OCI-LY1 (cell line): Measurements from ENCODE around the gene UBE2D4.

Source experiments
- H2AFZ ChIP-seq: fragments of 200-600 bp; sonication (generic), shearing (Covaris generic); 2 replicates; pipeline ENCODE4 v1.6.0; 2014; ENCODE audit warnings: antibody characterized with exemption, mild to moderate bottlenecking, low read length
- H3F3A ChIP-seq: fragments of 200-600 bp; sonication (generic), shearing (Covaris generic); 2 replicates; pipeline ENCODE4 v1.6.0; 2014; ENCODE audit warnings: mild to moderate bottlenecking, antibody characterized with exemption, low read length, moderate library complexity; ENCODE audit not compliant: insufficient read depth
- H3K27ac ChIP-seq: fragments of 200-600 bp; sonication (generic); 2 replicates; pipeline ENCODE4 v1.5.1; 2014; ENCODE audit warnings: low read length, mixed run types, mild to moderate bottlenecking, low read depth; ENCODE audit not compliant: poor library complexity, severe bottlenecking
- H3K27me3 ChIP-seq: fragments of 200-600 bp; sonication (generic); 2 replicates; pipeline ENCODE4 v1.6.0; 2014; ENCODE audit warnings: antibody characterized with exemption, mild to moderate bottlenecking, low read length, moderate library complexity; ENCODE audit not compliant: insufficient read depth
- H3K36me3 ChIP-seq: fragments of 200-600 bp; sonication (generic); 2 replicates; pipeline ENCODE4 v1.6.1; 2014; ENCODE audit warnings: mild to moderate bottlenecking, antibody characterized with exemption, low read length, moderate library complexity, mixed read lengths; ENCODE audit not compliant: insufficient read depth
- H3K4me1 ChIP-seq: fragments of 200-600 bp; sonication (generic); 2 replicates; pipeline ENCODE4 v1.5.1; 2014; ENCODE audit warnings: mild to moderate bottlenecking, low read length, moderate library complexity; ENCODE audit not compliant: insufficient read depth, severe bottlenecking
- H3K4me2 ChIP-seq: fragments of 200-600 bp; sonication (generic), shearing (Covaris generic); 2 replicates; pipeline ENCODE4 v1.6.1; 2014; ENCODE audit warnings: low read length
- H3K4me3 ChIP-seq: fragments of 200-600 bp; sonication (generic); 2 replicates; pipeline ENCODE4 v1.5.1; 2014; ENCODE audit warnings: low read length, low read depth, mild to moderate bottlenecking, mixed read lengths; ENCODE audit not compliant: poor library complexity, severe bottlenecking
- H3K79me2 ChIP-seq: fragments of 200-600 bp; shearing (Covaris generic); 2 replicates; pipeline ENCODE4 v1.6.1; 2016; ENCODE audit warnings: mixed run types, low read length, mixed read lengths; ENCODE audit not compliant: insufficient read depth
- H3K9ac ChIP-seq: fragments of 200-600 bp; sonication (generic), shearing (Covaris generic); 2 replicates; pipeline ENCODE4 v1.6.1; 2014; ENCODE audit warnings: mild to moderate bottlenecking, low read length, mixed read lengths
- H3K9me2 ChIP-seq: fragments of 200-600 bp; sonication (generic), shearing (Covaris generic); 2 replicates; pipeline ENCODE4 v1.6.1; 2014; ENCODE audit warnings: low read depth, mild to moderate bottlenecking, low read length, mixed read lengths
- H3K9me3 ChIP-seq: fragments of 200-600 bp; shearing (Covaris generic); 2 replicates; pipeline ENCODE4 v1.6.1; 2014; ENCODE audit warnings: low read length, mixed read lengths
- H4K20me1 ChIP-seq: fragments of 200-600 bp; sonication (generic), shearing (Covaris generic); 2 replicates; pipeline ENCODE4 v1.6.0; 2016; ENCODE audit warnings: mild to moderate bottlenecking, low read length; ENCODE audit not compliant: insufficient read depth
- CTCF ChIP-seq: fragments of 200-600 bp; sonication (generic), shearing (Covaris generic); IDR thresholded peaks from 2 replicates; pipeline ENCODE4 v1.5.1; 2017; ENCODE audit warnings: mild to moderate bottlenecking, antibody characterized with exemption, low read length, moderate library complexity, mixed read lengths
- EZH2 ChIP-seq: fragments of 200-600 bp; sonication (generic), shearing (Covaris generic); IDR thresholded peaks from 2 replicates; pipeline ENCODE4 v1.8.0; 2017; ENCODE audit warnings: borderline replicate concordance, mixed run types, mild to moderate bottlenecking, antibody characterized with exemption, low read length, moderate library complexity, mixed read lengths

UBE2D4 gene

DNA sequence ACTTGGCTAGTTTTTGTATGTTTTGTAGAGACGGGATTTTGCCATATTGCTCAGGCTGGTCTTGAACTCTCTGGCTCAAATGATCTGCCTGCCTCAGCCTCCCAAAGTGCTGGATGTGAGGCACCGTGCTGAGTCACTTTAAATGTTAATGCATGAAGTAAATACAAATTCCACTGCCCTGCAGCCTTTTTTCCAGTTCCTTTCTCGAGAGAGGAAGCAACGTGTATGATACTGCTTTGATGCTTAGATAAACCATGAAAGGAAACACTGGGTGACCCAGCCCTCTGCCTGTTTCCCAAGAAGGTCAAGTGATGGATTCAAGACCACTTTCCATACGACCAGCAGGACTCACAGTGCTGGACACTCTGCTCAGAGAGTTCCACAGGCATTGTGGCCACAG lies 45.6 kb upstream of the UBE2D4 start:
- no peaks in the 10 kb centered on the region for H3K9me3 ChIP-seq
- H3K9me2 ChIP-seq, result no peaks in the 10 kb centered on the region
- peaks cover 22% of the 10 kb centered on the region for H3K4me1 ChIP-seq
- no peak for TF ChIP-seq CTCF
- no peak for TF ChIP-seq EZH2
- no peak overlapping the region for H2AFZ ChIP-seq
- H3K27me3 ChIP-seq, result no peaks in the 10 kb centered on the region
- no peak overlapping the region for H3K27ac ChIP-seq
- no peaks in the 10 kb centered on the region for H3F3A ChIP-seq
- no peak overlapping the region for H3K4me3 ChIP-seq
- H3K36me3 ChIP-seq, result peaks cover 90% of the 10 kb centered on the region
- no peaks in the 10 kb centered on the region for H3K79me2 ChIP-seq
- H3K9ac ChIP-seq, result no peak overlapping the region
- no peak overlapping the region for H3K4me2 ChIP-seq
- no peaks in the 10 kb centered on the region for H4K20me1 ChIP-seq

GRCh38 chr7:43884209-43884608 lies 42.0 kb upstream of the UBE2D4 start:
- no peak overlapping the region for H3K9ac ChIP-seq
- TF ChIP-seq CTCF (no peak), EZH2 (no peak)
- no peaks in the 10 kb centered on the region for H3F3A ChIP-seq
- H3K79me2 ChIP-seq, result peaks cover 9% of the 10 kb centered on the region
- H3K4me2 ChIP-seq, result no peak overlapping the region
- no peaks in the 10 kb centered on the region for H4K20me1 ChIP-seq
- H3K4me1 ChIP-seq, result peaks cover 3% of the 10 kb centered on the region
- H3K9me3 ChIP-seq, result no peaks in the 10 kb centered on the region
- no peak overlapping the region for H2AFZ ChIP-seq
- H3K27me3 ChIP-seq, result no peaks in the 10 kb centered on the region
- no peak overlapping the region for H3K27ac ChIP-seq
- no peaks in the 10 kb centered on the region for H3K9me2 ChIP-seq
- H3K4me3 ChIP-seq, result no peak overlapping the region
- peaks cover 72% of the 10 kb centered on the region for H3K36me3 ChIP-seq

GRCh38 chr7:43884617-43885016 lies 41.6 kb upstream of the UBE2D4 start:
- TF ChIP-seq EZH2 (no peak), CTCF (no peak)
- Histone ChIP-seq H3K4me2 (no peak overlapping the region), H3K9ac (no peak overlapping the region), H3K9me2 (no peaks in the 10 kb centered on the region), H3K27me3 (no peaks in the 10 kb centered on the region), H3K79me2 (peaks cover 9% of the 10 kb centered on the region), H3K4me1 (peaks cover 7% of the 10 kb centered on the region), H3K36me3 (peaks cover 68% of the 10 kb centered on the region), H3K4me3 (no peak overlapping the region), H3K9me3 (no peaks in the 10 kb centered on the region), H3F3A (no peaks in the 10 kb centered on the region), H4K20me1 (no peaks in the 10 kb centered on the region), H2AFZ (no peak overlapping the region), H3K27ac (no peak overlapping the region)
